ENCODE results near the gene BAZ2B.

DNA sequence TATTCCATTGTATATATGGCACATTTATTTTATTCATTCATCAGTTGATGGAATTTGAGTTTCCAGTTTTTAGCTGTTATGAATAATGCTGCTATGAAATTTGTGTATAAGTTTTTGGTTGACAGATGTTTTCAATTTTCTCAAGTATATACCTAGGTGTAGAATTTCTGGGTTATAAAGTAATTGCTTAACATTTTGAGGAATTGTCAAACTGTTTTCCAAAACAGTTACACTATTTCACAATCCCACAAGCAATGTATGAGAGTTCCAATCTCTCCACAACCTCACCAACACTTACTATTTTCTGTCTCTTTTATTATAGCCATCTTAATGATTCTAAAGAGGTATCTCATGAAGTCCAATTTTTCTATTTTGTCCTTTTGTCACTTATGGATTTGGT, 317.4 kb downstream of the BAZ2B start:
- TF ChIP-seq, protein P1, sequence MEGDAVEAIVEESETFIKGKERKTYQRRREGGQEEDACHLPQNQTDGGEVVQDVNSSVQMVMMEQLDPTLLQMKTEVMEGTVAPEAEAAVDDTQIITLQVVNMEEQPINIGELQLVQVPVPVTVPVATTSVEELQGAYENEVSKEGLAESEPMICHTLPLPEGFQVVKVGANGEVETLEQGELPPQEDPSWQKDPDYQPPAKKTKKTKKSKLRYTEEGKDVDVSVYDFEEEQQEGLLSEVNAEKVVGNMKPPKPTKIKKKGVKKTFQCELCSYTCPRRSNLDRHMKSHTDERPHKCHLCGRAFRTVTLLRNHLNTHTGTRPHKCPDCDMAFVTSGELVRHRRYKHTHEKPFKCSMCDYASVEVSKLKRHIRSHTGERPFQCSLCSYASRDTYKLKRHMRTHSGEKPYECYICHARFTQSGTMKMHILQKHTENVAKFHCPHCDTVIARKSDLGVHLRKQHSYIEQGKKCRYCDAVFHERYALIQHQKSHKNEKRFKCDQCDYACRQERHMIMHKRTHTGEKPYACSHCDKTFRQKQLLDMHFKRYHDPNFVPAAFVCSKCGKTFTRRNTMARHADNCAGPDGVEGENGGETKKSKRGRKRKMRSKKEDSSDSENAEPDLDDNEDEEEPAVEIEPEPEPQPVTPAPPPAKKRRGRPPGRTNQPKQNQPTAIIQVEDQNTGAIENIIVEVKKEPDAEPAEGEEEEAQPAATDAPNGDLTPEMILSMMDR (conservative IDR thresholded peaks at IDR 0.05; ENCODE audit: low read depth, low read length), result no peak
- no peak for TF ChIP-seq EZH2 (IDR thresholded peaks at IDR 0.05; ENCODE audit: borderline replicate concordance, low read depth, low read length, poor library complexity, severe bottlenecking)
